Measurements from ENCODE around the gene CMIP.
A peak's percentile ranks its signal among the peaks of the same experiment; 100 is the strongest.

CMIP gene

GRCh38 chr16:81424771-81425170 is 19.8 kb upstream of the CMIP start:
- TF ChIP-seq CTCF (IDR thresholded peaks at IDR 0.05; ENCODE audit: low read depth, low read length) = no peak
- no peak overlapping the region for H3K4me3 ChIP-seq (ENCODE audit: low read depth, low read length)

- TF ChIP-seq CTCF (IDR thresholded peaks at IDR 0.05; ENCODE audit: low read depth, low read length) = no peak
- no peak overlapping the region for H3K4me3 ChIP-seq (ENCODE audit: low read depth, low read length)
Observed at GRCh38 chr16:81427219-81427618, 17.4 kb upstream of the CMIP start.

- H3K4me3 ChIP-seq (ENCODE audit: low read depth, low read length) = no peak overlapping the region
- TF ChIP-seq CTCF (IDR thresholded peaks at IDR 0.05; ENCODE audit: low read depth, low read length) = peak; percentile 64
Observed at GRCh38 chr16:81429045-81429521, 15.5 kb upstream of the CMIP start.

- TF ChIP-seq CTCF (IDR thresholded peaks at IDR 0.05; ENCODE audit: low read depth, low read length) = no peak
- H3K4me3 ChIP-seq (ENCODE audit: low read depth, low read length) = no peak overlapping the region
Observed at GRCh38 chr16:81431554-81432353, 12.9 kb upstream of the CMIP start.

GRCh38 chr16:81432937-81433557 is 11.6 kb upstream of the CMIP start:
- TF ChIP-seq CTCF (IDR thresholded peaks at IDR 0.05; ENCODE audit: low read depth, low read length) = no peak
- H3K4me3 ChIP-seq (ENCODE audit: low read depth, low read length) = no peak overlapping the region

- H3K4me3 ChIP-seq (ENCODE audit: low read depth, low read length) = no peak overlapping the region
- no peak for TF ChIP-seq CTCF (IDR thresholded peaks at IDR 0.05; ENCODE audit: low read depth, low read length)
Observed at GRCh38 chr16:81435103-81435502, 9.5 kb upstream of the CMIP start.

GRCh38 chr16:81435567-81435966 is 9.0 kb upstream of the CMIP start:
- TF ChIP-seq CTCF (IDR thresholded peaks at IDR 0.05; ENCODE audit: low read depth, low read length) = no peak
- no peak overlapping the region for H3K4me3 ChIP-seq (ENCODE audit: low read depth, low read length)
